GM19099 (cell line): ENCODE measurements around the gene EIF4B.

Experiments
- POLR2A ChIP-seq: IDR thresholded peaks from 3 replicates; pipeline ENCODE4 v1.6.1; 2011; ENCODE audit warnings: low read depth; ENCODE audit not compliant: insufficient read length; ENCODE audit errors: extremely low read depth

EIF4B gene, protein sequence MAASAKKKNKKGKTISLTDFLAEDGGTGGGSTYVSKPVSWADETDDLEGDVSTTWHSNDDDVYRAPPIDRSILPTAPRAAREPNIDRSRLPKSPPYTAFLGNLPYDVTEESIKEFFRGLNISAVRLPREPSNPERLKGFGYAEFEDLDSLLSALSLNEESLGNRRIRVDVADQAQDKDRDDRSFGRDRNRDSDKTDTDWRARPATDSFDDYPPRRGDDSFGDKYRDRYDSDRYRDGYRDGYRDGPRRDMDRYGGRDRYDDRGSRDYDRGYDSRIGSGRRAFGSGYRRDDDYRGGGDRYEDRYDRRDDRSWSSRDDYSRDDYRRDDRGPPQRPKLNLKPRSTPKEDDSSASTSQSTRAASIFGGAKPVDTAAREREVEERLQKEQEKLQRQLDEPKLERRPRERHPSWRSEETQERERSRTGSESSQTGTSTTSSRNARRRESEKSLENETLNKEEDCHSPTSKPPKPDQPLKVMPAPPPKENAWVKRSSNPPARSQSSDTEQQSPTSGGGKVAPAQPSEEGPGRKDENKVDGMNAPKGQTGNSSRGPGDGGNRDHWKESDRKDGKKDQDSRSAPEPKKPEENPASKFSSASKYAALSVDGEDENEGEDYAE

DNA sequence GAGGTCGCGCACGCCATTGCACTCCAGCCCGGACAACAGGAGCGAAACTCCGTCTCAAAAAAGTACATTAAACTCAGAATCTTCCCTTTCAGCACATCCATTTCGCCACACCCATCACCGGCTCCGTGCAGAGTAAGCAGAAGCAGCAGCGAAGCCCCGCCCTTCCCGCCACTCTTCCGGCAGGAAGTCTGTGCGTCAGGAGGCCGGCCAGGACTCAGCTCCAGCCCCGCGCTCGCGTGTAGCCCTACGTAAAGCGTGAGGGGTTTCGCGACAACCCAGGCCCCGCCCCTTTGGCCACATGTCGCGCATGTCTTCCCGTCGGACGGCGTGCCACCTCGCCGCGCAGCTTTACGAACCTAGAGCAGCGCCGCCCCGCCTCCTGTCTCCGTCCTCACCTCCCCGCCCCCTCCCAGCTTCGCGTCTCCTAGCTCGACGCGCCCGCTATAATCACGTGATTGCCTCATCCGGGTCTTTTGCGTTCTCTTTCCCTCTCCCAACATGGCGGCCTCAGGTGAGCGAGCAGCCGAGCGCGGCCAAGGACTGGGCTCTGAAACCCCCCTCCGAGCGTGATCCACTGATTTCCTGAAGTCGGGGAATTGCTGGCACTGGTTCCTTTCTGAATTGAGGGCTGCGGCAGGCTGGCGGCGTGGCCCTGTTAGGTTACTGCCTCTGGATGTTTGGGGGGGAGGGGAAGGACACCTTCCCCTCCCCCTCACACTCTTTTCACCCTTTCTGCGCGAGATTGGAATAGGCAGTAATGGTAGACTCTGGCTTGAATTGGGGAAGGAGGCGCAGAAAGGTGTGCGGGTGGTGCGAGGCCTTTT is at the start of gene EIF4B:
TSS of gene EIF4B (plus strand) at position 471 of the 824 bp plus-strand sequence. CDS start at position 499, 28 bp downstream.
- TF ChIP-seq POLR2A, result peak; percentile 72

DNA sequence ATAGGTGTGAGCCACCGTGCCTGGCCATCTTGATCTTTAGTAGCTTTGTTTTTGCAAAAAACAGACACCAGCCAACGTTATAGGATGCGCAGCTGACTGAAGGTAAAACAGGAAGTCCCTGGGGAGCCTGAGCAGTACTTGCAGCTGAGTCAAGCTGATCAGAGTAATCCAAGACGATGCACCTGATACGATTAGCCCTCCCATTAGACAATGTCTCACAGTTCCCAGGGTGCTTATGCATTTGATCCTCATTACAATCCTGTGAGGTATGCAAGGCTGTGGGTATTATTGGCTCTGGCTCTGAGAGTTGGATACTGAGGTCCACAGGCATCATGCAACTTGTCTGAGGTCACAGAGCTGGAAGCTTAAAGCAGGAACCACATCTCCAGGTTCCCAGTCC is 49.3 kb upstream of the EIF4B start:
- TF ChIP-seq POLR2A, result no peak

DNA sequence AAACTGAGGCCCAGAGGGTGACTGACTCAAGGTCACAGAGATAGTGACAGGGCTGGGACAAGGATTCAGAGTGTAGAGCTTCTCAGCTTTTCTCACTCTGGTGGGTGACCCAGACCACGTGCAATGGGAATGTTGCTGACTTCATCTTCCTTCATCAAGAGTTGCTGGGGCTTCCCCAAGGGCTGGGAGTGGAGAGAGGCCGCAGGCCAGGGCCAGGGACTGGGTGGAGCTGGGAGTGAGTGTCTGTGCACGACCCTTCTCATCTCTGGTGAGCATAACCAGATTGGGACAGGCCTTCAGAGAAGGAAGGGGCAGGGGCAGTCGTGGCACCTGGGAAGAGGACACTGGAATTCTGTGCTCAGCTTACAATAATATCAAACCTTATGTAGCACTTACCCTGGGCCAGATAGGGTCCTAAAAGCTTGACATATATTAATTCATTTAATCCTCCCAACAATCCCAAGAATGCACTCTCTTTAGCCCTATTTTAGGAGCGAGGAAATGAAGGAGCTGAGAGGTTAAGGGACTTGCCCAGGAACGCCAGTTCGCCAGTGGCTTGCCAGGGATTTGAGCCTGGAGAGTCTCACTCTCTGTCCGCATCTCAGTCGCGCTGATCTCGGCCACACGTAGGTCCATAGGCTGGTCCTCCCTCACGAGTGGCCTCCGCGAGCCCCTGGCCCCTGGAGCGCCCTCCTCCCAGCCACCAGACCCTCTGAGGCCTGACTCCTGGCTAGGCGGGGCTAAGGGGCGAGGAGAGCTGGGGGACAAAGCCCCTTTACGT is 41.5 kb upstream of the EIF4B start:
- TF ChIP-seq POLR2A, result no peak

DNA sequence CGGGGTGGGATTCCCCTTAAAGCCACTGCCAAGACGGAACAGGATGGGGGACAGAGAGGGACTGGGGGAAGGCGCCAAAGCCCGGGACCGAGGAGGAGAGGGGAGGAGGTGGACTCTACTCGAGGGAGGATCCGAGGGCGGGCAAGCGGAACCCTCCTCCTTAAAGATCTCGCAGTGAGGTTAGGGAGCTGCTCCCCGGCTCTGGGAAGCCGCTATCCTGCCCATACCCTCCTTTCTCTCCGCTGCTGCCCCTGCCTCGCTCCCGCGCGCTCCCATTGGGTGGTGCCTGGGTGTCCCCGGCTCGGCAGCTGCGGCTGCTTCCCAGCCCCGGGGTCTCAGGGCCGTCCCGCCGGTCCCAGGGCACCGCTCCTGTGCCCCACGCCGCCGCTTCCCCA is 40.9 kb upstream of the EIF4B start:
- TF ChIP-seq POLR2A, result no peak

DNA sequence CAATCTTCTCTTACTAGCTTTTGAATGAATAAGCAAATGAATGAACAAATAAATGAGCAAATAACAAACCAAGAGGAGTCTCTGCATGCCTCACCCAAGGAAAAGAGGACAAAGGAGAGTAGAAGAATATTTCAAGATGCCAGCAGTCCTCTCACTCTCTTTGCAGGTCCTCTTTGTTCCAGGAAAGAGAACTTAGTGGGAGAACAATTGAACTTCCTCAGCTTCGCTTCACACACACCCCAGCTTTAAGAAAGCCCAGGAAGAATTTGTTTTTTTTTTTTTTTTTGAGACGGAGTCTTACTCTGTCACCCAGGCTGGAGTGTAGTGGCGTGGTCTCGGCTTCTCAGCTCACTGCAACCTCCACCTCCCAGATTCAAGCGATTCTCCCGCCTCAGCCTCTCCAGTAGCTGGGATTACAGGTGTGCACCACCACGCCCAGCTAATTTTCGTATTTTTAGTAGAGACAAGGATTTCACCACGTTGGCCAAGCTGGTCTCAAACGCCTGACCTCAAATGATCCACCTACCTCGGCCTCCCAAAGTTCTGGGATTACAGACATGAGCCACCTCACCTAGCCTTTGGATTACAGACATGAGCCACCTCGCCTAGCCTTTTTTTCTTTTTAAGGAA is 37.0 kb upstream of the EIF4B start:
- no peak for TF ChIP-seq POLR2A

DNA sequence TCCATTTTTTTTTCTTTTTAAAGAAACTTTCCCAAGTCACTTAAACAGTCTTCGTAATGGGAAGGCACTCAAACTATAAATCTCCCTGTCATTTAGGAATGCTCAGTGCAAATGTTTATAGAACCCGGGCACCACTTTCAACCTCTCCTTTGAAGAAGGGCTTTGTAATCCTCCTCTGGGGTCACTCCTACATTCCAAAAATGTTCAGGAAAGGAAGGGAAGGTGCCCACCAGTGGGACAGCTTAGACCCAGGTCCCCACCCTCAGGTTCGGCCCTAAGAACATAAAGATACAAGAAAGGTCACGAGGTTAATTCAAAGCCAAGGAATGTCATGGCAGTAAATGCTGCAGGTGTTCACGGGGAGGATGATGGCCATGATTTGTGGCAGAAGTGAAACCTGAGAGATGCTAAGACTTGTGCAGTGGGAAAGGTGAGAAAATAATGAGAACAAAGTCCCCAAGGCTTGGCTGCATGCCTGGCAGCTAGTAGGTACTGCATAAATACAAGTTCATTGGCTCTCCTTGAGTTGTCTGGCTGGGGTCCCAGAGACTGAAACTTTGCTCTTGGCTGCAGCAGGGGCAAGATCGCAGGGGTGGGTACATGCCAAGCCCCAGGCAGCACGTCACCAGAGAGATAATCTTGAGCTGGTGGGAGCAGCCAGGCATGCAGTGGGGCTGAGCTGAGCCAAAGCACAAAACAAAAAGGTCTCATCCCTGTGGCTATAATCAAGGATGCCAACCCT is 36.3 kb upstream of the EIF4B start:
- TF ChIP-seq POLR2A, result no peak

DNA sequence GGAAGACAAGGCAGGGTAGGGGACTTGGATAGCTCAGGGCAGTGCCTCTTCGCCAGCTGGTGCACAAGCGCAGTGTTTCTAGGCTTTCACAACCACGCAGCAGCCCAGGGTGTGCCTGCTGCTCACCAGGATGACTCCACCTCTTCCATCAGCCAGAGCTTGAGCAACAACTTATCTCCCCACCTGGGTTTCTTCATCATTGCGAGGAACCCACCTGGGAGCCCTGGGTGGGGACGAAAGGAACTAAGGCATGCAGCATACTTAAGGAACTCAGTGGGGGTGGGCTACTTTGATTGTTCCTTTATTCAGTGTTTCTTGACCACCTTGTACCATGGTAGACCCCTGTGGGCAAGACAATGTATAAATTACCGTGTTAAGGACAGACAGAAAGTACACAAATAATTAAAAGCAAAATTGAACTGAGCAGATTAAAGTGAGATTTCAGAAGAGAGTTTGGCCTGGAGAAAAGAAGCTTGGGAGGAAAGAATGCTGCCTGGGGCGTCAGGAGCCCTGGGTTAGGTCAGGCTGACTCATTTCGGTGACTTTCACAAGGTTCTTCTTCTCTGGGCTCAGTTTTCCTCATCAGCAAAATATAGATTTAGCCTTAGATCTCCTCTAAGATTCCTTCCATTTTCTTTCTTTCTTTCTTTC is 34.5 kb upstream of the EIF4B start:
- TF ChIP-seq POLR2A, result no peak

DNA sequence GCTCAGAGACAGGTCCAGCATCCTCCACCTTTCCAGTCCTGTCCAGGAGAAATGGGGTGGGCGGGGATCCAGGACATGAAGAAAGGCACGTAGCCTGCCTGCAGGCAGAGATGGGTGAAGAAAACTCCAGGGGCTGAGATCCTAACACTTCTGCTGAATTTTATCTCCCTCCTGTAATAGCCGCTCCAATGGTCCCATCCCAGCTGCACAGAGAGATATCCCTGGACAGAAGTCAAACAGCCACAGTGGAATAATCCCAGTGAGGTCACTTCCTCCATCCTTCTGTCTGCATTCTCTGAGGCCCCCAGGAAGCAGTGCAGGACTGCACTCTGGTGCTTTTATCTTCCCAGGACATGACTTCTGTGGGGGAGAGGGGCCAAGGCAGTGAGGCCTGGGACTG is 31.1 kb upstream of the EIF4B start:
- no peak for TF ChIP-seq POLR2A

DNA sequence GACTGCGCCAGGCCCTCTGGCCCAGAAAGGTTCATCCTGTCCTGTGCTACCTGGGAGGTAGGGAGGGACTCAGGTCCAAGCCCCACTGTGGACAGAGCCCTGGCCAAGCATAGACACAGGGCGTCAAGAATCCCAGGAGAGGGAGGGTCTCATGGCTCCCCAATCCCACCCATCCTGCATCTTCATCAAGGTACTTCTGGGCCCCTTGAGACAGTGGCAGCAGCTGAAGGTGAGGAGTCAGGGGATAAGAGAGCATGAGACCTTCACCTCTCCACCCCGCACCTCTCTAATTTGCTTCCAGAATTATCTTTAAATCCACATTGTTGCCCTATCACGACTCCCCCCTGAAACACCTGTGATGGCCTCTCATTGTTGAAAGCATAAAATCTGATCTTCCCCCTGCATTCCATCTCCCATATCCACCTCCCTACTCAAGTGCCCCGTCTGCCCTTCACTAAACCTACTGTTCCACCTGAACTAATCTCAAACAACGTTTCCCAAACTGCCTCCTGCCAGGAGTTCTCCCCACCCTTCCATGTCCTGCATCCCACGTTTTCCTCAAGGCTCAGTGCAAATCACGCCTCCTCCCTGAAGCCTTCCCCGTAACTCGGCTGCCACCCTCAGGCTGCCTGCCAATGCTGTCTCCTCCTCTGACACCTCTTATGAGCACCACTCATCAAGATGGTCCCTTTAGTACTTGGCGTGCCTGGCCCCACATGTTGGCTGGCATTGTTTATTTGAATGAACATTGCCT is 30.3 kb upstream of the EIF4B start:
- no peak for TF ChIP-seq POLR2A

DNA sequence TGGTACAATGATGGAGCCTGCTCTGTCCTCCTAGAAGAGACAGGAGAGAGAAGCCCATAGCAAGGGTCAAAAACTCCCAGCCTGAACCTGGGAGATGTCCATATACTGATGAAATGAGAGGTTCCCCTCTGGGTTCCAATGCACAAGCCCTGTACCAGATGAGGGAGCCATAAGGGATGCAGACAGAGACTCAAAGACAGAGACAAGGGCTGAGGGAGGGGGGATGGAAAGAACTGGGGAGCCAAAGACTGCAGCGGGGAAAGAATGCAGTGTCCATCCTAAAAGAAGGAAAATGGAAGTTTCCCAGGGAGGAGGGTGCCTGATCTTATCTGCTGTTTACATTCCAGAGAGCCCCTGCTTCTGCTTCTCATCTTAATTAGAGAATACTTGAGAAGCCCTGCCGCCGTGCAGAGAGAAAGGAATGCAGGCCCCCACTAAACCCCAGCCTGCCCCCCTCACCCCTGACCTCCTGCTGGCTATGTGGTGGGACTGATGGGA is 29.6 kb upstream of the EIF4B start:
- TF ChIP-seq POLR2A, result no peak

DNA sequence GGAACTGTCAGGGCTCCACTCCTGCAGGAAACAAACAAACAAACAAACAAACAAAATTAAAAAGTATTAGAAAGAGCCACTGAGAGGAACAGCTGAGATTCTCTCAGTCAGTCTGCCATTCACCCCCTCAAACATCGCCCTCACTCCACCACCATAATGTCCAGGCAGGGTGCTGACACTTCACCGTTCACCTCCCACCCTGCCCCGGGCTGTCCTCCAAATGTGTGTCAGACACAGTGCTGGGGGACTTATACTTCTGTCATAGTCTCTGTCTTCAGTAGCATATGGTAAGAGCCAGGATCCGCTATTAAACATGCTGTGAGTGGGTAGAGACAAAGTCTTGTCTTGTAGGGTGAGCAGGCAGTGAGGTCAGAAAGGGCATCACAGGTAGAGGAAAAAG is 29.1 kb upstream of the EIF4B start:
- no peak for TF ChIP-seq POLR2A

DNA sequence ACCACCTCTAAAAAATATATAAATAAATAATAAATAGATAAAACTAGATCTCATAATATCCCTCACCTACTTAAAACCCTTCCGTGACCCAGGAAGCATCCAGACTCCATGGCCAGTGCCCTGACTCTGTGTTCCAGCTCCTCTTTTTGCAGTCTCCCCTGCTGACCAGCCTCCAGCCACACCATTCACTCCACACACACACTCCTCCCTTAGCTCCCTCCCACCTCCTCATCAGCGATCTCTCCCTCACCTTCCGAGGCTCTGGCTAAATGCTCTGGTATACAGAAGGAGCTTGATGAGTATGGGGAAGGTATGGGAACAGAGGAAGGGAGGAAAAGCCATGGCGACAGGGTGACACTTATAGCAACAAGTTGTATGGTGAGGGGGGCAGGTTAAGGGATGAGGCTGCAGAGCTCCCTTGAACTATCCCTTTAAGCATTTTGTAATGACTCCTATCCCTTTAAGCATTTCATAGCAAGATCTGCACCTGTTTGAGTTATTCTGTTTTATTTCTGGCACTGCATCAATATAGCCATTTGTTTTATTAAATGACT is 26.1 kb upstream of the EIF4B start:
- no peak for TF ChIP-seq POLR2A
